GM12878 (cell line): ENCODE results near the gene IQCK. TPM values are rescaled to one million over a fixed set of nuclear protein-coding genes. Genes with fewer than 3 reads are reported as not detected.

Source experiments
- ATAC-seq: fragments of 200-7000 bp; cut with Tn5 transposase; 3 replicates; pipeline ENCODE4 v1.9.1; 2020; ENCODE audit warnings: mild to moderate bottlenecking, moderate library complexity
- BruUV-seq: library from RNA; stranded (reverse); fragments of 400-500 nt; replicated peaks from 2 replicates; lab custom pipeline; 2021; lab: Mats Ljungman, UMichigan
- CTCF ChIA-PET: fragments of 300-600 bp; sonication (Branson Sonifier 250); formaldehyde crosslinking; extraction: SDS; loops from one replicate; lab custom pipeline; 2021; ENCODE audit warnings: inconsistent platforms; lab: Yijun Ruan, JAX
- POLR2A ChIA-PET: fragments of 350-600 bp; formaldehyde crosslinking; extraction: SDS; loops from one replicate; lab custom pipeline; 2021; ENCODE audit warnings: inconsistent platforms; lab: Charles Lee
- RAD21 ChIA-PET: fragments of 300-600 bp; sonication (Branson Sonifier 250); formaldehyde crosslinking; loops from one replicate; lab custom pipeline; 2023; ENCODE audit warnings: antibody characterized with exemption; ENCODE audit not compliant: unreplicated experiment; lab: Charles Lee
- SMC1A ChIA-PET: fragments of 300-600 bp; sonication (Branson Sonifier 250); formaldehyde crosslinking; loops from one replicate; lab custom pipeline; 2023; ENCODE audit not compliant: unreplicated experiment, uncharacterized antibody; lab: Charles Lee
- DNase-seq: peaks from one replicate; pipeline ENCODE4 v3.0.0-alpha.2; 2011; ENCODE audit warnings: low read depth, low spot score
- FAIRE-seq: peaks from 3 replicates; lab custom pipeline; 2011; peaks lifted over from hg19 to GRCh38; lab: Jason Lieb, UNC
- H2AFZ ChIP-seq: 2 replicates; pipeline ENCODE4 v1.6.0; 2011; ENCODE audit warnings: low read depth, low read length, control low read depth; ENCODE audit not compliant: control insufficient read depth
- H3K27ac ChIP-seq: 2 replicates; pipeline ENCODE4 v1.5.1; 2011; ENCODE audit warnings: control low read depth; ENCODE audit not compliant: control insufficient read depth, insufficient read depth
- H3K27me3 ChIP-seq, 2 experiments: replicated peaks in 1 of 2; 2 replicates each; pipeline versions ENCODE4 v1.6.0 to v1.6.1; 2011; ENCODE audit warnings: low read length in 1 of 2; ENCODE audit not compliant: control insufficient read depth in 2 of 2, insufficient read depth in 2 of 2
- H3K36me3 ChIP-seq, 2 experiments: 2 replicates each; pipeline ENCODE4 v1.5.1; 2011; ENCODE audit warnings: low read length in 1 of 2; ENCODE audit not compliant: control insufficient read depth in 2 of 2, insufficient read depth in 2 of 2
- H3K4me1 ChIP-seq: 2 replicates; pipeline ENCODE4 v1.6.1; 2011; ENCODE audit warnings: mild to moderate bottlenecking, low read length, moderate library complexity, mixed read lengths; ENCODE audit not compliant: control insufficient read depth, insufficient read depth
- H3K4me2 ChIP-seq: 2 replicates; pipeline ENCODE4 v1.6.0; 2011; ENCODE audit warnings: control low read depth; ENCODE audit not compliant: control insufficient read depth, insufficient read depth
- H3K4me3 ChIP-seq: fragments of 200-600 bp; sonication (generic); 2 replicates; pipeline ENCODE4 v1.5.1; 2016
- H3K79me2 ChIP-seq: 2 replicates; pipeline ENCODE4 v1.6.0; 2011; ENCODE audit warnings: low read length; ENCODE audit not compliant: control insufficient read depth, insufficient read depth
- H3K9ac ChIP-seq: 2 replicates; pipeline ENCODE4 v1.8.0; 2011; ENCODE audit warnings: low read length, control low read depth, mixed read lengths; ENCODE audit not compliant: control insufficient read depth, insufficient read depth
- H3K9me3 ChIP-seq: replicated peaks from 3 replicates; pipeline ENCODE4 v1.5.1; 2011; ENCODE audit warnings: mild to moderate bottlenecking, low read length; ENCODE audit not compliant: control insufficient read depth, insufficient read depth
- H4K20me1 ChIP-seq: 2 replicates; pipeline ENCODE4 v1.6.0; 2011; ENCODE audit not compliant: control insufficient read depth, insufficient read depth
- ATF2 ChIP-seq: IDR thresholded peaks from 2 replicates; pipeline ENCODE4 v1.6.1; 2012; ENCODE audit warnings: low read length, inconsistent platforms
- BCL3 ChIP-seq: IDR thresholded peaks from 2 replicates; pipeline ENCODE4 v1.6.1; 2011; ENCODE audit warnings: borderline replicate concordance, low read depth, mild to moderate bottlenecking, moderate library complexity, low read length; ENCODE audit not compliant: insufficient read depth, poor library complexity, severe bottlenecking
- CBFB ChIP-seq: IDR thresholded peaks from 2 replicates; pipeline ENCODE4 v1.6.1; 2016; ENCODE audit warnings: antibody characterized with exemption, low read depth
- ELK1 ChIP-seq: IDR thresholded peaks from 2 replicates; pipeline ENCODE4 v1.6.1; 2012; ENCODE audit warnings: low read depth, low read length, improper control_type of control experiment
- MEF2B ChIP-seq: fragments of 450-650 bp; IDR thresholded peaks from 2 replicates; pipeline ENCODE4 v1.6.1; 2018; ENCODE audit warnings: mild to moderate bottlenecking, moderate library complexity; ENCODE audit not compliant: partially characterized antibody, poor library complexity, severe bottlenecking
- MXI1 ChIP-seq: fragments of 150-350 bp; IDR thresholded peaks from 2 replicates; pipeline ENCODE4 v1.6.1; 2011; ENCODE audit warnings: low read depth, mild to moderate bottlenecking, inconsistent platforms, low read length, improper control_type of control experiment
- NR2F1 ChIP-seq: fragments of 450-650 bp; conservative IDR thresholded peaks from 2 replicates; pipeline ENCODE4 v1.6.1; 2017; ENCODE audit warnings: mild to moderate bottlenecking
- RB1 ChIP-seq: fragments of 450-650 bp; formaldehyde crosslinking; IDR thresholded peaks from 2 replicates; pipeline ENCODE4 v1.6.1; 2017; ENCODE audit warnings: mild to moderate bottlenecking, borderline replicate concordance
- RELA ChIP-seq: fragments of 450-650 bp; IDR thresholded peaks from 2 replicates; pipeline ENCODE4 v1.8.0; 2014; ENCODE audit warnings: borderline replicate concordance; ENCODE audit not compliant: partially characterized antibody
- SIX5 ChIP-seq: IDR thresholded peaks from 2 replicates; pipeline ENCODE4 v1.6.1; 2011; ENCODE audit warnings: mild to moderate bottlenecking, low read depth, low read length, moderate library complexity; ENCODE audit not compliant: severe bottlenecking
- ZBED1 ChIP-seq: IDR thresholded peaks from 2 replicates; pipeline ENCODE4 v1.6.1; 2016; ENCODE audit warnings: borderline replicate concordance
- WGBS: methylation state at CpG from one replicate; pipeline ENCODE4 v1.1.6; 2016; ENCODE audit warnings: low lambda C conversion rate; ENCODE audit not compliant: insufficient replicate concordance, insufficient coverage; ENCODE audit errors: missing lambda C conversion rate; 5-methylcytosine and 5-hydroxymethylcytosine counted together
- in situ Hi-C: fragments of 300-500 bp; cut with MboI; formaldehyde crosslinking; loops from 9 replicates; pipeline ENCODE4 v1.14.3; 2018; ENCODE audit warnings: mixed read lengths
- intact Hi-C: fragments of 100-400 bp; cut with micrococcal nuclease; formaldehyde crosslinking; loops from one replicate; pipeline ENCODE4 v1.14.2; 2022; ENCODE audit not compliant: unreplicated experiment
- polyA plus RNA-seq, 11 experiments: library from polyadenylated mRNA; depleted of rRNA in 4 of 11; unstranded in 6 of 11; stranded (reverse) in 5 of 11; fragments of >200 nt; fragmentation: Nextera tagmentation in 4 of 11; fragmentation: Illumina TruSeq in 1 of 11; extraction: Ambion mirVana in 4 of 11; extraction: Trizol in 1 of 11; gene quantifications; 1 replicate in 1 of 11; 2 replicates in 10 of 11; pipeline versions ENCODE4 v1.2.1 to v1.2.3, GENCODE V29; 2011 to 2016; ENCODE audit warnings: inconsistent platforms in 2 of 11, missing spikeins in 2 of 11, low read depth in 1 of 11
- total RNA-seq, 4 experiments: library from RNA; depleted of rRNA in 3 of 4; stranded (reverse); fragments of >200 nt in 3 of 4; fragmentation: Illumina TruSeq in 1 of 4; extraction: Trizol in 1 of 4; gene quantifications; 2 replicates each; pipeline versions ENCODE4 v1.2.1 to v1.2.3, GENCODE V29; 2013 to 2021

Gene IQCK
- total and polyA plus RNA-seq, 10 of the 15 experiments (the other 5 are each of a cell fraction or from before 2014, with no cell fraction given) = 1.0 to 4.2 (median 2.4) TPM

GRCh38 chr16:19824216-19824615 is 106.1 kb downstream of the IQCK start:
- no peak overlapping the region for H3K9ac ChIP-seq
- no peaks in the 10 kb centered on the region for H3K27me3 ChIP-seq
- H4K20me1 ChIP-seq = no peaks in the 10 kb centered on the region
- DNase-seq (no peak), FAIRE-seq (no peak), ATAC-seq (no peak)
- no peak for TF ChIP-seq MEF2B
- TF ChIP-seq RB1 = no peak
- TF ChIP-seq BCL3 = no peak
- TF ChIP-seq MXI1 = no peak
- no peak for TF ChIP-seq ZBED1
- no peak for TF ChIP-seq ATF2
- no peak for TF ChIP-seq SIX5
- no peak for TF ChIP-seq RELA
- no peak for TF ChIP-seq NR2F1
- no peak for TF ChIP-seq CBFB
- TF ChIP-seq ELK1 = no peak
- H3K9me3 ChIP-seq = no peaks in the 10 kb centered on the region
- POLR2A ChIA-PET = no interaction called here
- no peak overlapping the region for H2AFZ ChIP-seq
- SMC1A ChIA-PET = no interaction called here
- CTCF ChIA-PET = no interaction called here
- in situ Hi-C loops = no loop called here
- H3K4me3 ChIP-seq = no peak overlapping the region
- H3K27ac ChIP-seq = no peak overlapping the region
- no peaks in the 10 kb centered on the region for H3K36me3 ChIP-seq
- intact Hi-C loops = no loop called here
- no TSS peak for BruUV-seq
- H3K79me2 ChIP-seq = no peaks in the 10 kb centered on the region
- H3K4me1 ChIP-seq = no peaks in the 10 kb centered on the region
- no peak overlapping the region for H3K4me2 ChIP-seq
- RAD21 ChIA-PET = no interaction called here
- 58% methylated on average over 5 of the region's 5 CpGs for WGBS
